HG02884 (cell line): ENCODE data around the gene NARS2.

ENCODE experiments used
- ATAC-seq: cut with Tn5 transposase; IDR thresholded peaks from one replicate; pipeline ENCODE4 v1.9.1; 2021; ENCODE audit warnings: mild to moderate bottlenecking, moderate library complexity; ENCODE audit not compliant: unreplicated experiment

The NARS2 gene

GRCh38 chr11:78386215-78386941 lies 188.3 kb downstream of the NARS2 start:
- ATAC-seq = no peak
